PC-3 (cell line): ENCODE results near the gene DNMT3L.

Experiments
- EZH2 ChIP-seq: fragments of 300-600 bp; sonication (generic); IDR thresholded peaks from one replicate; pipeline ENCODE4 v1.6.1; 2017; ENCODE audit warnings: antibody characterized with exemption, mild to moderate bottlenecking, low read length; ENCODE audit not compliant: unreplicated experiment
- TF ChIP-seq, protein P1 (sequence below): fragments of 300-600 bp; sonication (generic); conservative IDR thresholded peaks from 2 replicates; pipeline ENCODE4 v1.5.1; 2017; ENCODE audit warnings: antibody characterized with exemption, low read depth, mild to moderate bottlenecking, low read length

DNA sequence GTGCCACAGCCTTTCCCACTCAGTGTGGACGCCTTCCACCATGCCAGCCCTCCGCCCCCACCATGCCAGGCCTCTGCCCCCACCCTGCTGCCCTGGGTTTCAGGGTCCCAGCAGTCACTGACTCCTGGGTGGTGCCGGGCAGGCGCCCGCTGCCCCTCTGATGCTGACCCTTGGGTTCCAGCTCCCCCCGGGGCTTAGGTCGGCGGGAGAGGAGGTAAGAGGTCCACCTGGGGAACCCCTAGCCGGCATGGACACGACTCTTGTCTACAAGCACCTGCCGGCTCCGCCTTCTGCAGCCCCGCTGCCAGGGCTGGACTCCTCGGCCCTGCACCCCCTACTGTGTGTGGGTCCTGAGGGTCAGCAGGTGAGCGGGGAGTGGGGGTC is 31.1 kb upstream of the DNMT3L start:
- TF ChIP-seq EZH2 = no peak
- TF ChIP-seq, protein P1, sequence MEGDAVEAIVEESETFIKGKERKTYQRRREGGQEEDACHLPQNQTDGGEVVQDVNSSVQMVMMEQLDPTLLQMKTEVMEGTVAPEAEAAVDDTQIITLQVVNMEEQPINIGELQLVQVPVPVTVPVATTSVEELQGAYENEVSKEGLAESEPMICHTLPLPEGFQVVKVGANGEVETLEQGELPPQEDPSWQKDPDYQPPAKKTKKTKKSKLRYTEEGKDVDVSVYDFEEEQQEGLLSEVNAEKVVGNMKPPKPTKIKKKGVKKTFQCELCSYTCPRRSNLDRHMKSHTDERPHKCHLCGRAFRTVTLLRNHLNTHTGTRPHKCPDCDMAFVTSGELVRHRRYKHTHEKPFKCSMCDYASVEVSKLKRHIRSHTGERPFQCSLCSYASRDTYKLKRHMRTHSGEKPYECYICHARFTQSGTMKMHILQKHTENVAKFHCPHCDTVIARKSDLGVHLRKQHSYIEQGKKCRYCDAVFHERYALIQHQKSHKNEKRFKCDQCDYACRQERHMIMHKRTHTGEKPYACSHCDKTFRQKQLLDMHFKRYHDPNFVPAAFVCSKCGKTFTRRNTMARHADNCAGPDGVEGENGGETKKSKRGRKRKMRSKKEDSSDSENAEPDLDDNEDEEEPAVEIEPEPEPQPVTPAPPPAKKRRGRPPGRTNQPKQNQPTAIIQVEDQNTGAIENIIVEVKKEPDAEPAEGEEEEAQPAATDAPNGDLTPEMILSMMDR = no peak
